GM19324 (cell line): Measurements from ENCODE around the gene PNPLA8.
"Not testable (repeated sequence)": the region's sequence is repeated elsewhere in the genome, so short reads cannot be mapped to it uniquely, and the experiment has no call there.

Source experiments
- ATAC-seq: cut with Tn5 transposase; IDR thresholded peaks from one replicate; pipeline ENCODE4 v1.9.1; 2021; ENCODE audit warnings: mild to moderate bottlenecking, moderate library complexity; ENCODE audit not compliant: unreplicated experiment, low FRiP score

PNPLA8 gene

GRCh38 chr7:108535257-108535656 is 9.3 kb upstream of the PNPLA8 start:
- no peak for ATAC-seq

- ATAC-seq = no peak
Measured at GRCh38 chr7:108533712-108534111, 7.8 kb upstream of the PNPLA8 start.

GRCh38 chr7:108529341-108529740 is 3.4 kb upstream of the PNPLA8 start:
- no peak for ATAC-seq

- no peak for ATAC-seq
Measured at GRCh38 chr7:108528183-108528712, 2.3 kb upstream of the PNPLA8 start.

GRCh38 chr7:108526768-108527017 is 758 bp upstream of the PNPLA8 start:
- ATAC-seq = no peak

GRCh38 chr7:108525327-108525984 is 479 bp downstream of the PNPLA8 start:
- peak; percentile 50 for ATAC-seq

- no peak for ATAC-seq
Measured at GRCh38 chr7:108522780-108523179, 3.2 kb downstream of the PNPLA8 start.

- no peak for ATAC-seq
Measured at GRCh38 chr7:108517951-108518350, 8.0 kb downstream of the PNPLA8 start.

- ATAC-seq = no peak
Measured at GRCh38 chr7:108515630-108516029, 10.3 kb downstream of the PNPLA8 start.

GRCh38 chr7:108515013-108515412 is 10.9 kb downstream of the PNPLA8 start:
- ATAC-seq = no peak

- ATAC-seq = no peak
Measured at GRCh38 chr7:108511939-108512338, 14.0 kb downstream of the PNPLA8 start.

- not testable (repeated sequence) for ATAC-seq
Measured at GRCh38 chr7:108504576-108504975, 21.4 kb downstream of the PNPLA8 start.

- peak; percentile 83 for ATAC-seq
Measured at GRCh38 chr7:108503112-108504026, 22.6 kb downstream of the PNPLA8 start.

- no peak for ATAC-seq
Measured at GRCh38 chr7:108499566-108499965, 26.4 kb downstream of the PNPLA8 start.

GRCh38 chr7:108498481-108498880 is 27.5 kb downstream of the PNPLA8 start:
- ATAC-seq = no peak

GRCh38 chr7:108497082-108497725 is 28.7 kb downstream of the PNPLA8 start:
- no peak for ATAC-seq

- no peak for ATAC-seq
Measured at GRCh38 chr7:108492742-108493141, 33.2 kb downstream of the PNPLA8 start.

GRCh38 chr7:108488768-108489538 is 37.0 kb downstream of the PNPLA8 start:
- no peak for ATAC-seq

GRCh38 chr7:108487646-108488045 is 38.3 kb downstream of the PNPLA8 start:
- no peak for ATAC-seq

- no peak for ATAC-seq
Measured at GRCh38 chr7:108486291-108486966, 39.5 kb downstream of the PNPLA8 start.
